Measurements from ENCODE around the gene TNF.

DNA sequence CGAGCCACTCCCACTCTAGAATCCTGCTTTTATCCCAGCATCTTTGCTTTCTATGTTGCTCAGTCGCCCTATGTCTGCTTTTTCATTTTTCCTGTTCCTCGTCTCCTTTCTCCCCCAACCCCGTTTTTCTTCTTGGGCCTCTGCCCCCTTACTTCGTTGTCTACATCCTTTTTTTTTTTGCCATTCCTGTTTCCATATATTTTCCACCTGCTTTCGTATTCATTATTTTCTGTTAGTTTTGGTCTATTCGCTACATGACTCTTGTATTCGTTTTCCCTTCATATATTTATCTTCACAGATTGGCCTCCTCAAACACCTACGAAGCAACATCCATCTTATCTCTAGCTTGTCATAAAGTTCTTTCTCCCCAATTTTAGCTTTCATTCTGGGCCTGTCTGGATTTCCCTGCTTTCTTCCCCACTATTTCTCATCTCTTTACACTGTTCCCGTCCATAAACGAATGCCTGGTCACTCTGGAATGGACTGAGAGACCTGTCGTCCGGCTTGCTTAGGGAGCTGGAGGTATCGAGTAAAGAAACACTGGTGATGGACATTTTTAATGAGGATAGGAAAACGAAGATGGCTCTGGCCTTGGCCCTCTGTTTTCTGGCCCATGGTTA is 46.1 kb downstream of the TNF start:
- TF ChIP-seq, protein P1, sequence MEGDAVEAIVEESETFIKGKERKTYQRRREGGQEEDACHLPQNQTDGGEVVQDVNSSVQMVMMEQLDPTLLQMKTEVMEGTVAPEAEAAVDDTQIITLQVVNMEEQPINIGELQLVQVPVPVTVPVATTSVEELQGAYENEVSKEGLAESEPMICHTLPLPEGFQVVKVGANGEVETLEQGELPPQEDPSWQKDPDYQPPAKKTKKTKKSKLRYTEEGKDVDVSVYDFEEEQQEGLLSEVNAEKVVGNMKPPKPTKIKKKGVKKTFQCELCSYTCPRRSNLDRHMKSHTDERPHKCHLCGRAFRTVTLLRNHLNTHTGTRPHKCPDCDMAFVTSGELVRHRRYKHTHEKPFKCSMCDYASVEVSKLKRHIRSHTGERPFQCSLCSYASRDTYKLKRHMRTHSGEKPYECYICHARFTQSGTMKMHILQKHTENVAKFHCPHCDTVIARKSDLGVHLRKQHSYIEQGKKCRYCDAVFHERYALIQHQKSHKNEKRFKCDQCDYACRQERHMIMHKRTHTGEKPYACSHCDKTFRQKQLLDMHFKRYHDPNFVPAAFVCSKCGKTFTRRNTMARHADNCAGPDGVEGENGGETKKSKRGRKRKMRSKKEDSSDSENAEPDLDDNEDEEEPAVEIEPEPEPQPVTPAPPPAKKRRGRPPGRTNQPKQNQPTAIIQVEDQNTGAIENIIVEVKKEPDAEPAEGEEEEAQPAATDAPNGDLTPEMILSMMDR (conservative IDR thresholded peaks at IDR 0.05; ENCODE audit: low read depth, low read length): no peak
- TF ChIP-seq EZH2phosphoT487 (IDR thresholded peaks at IDR 0.05; ENCODE audit: borderline replicate concordance, low read length) (no peak), EZH2 (IDR thresholded peaks at IDR 0.05; ENCODE audit: low read length, unreplicated experiment) (no peak)

Data from PC-3 (cell line).